Neutrophil (primary cell): ENCODE data around the gene GTF2IRD1.

ENCODE experiments used
- H3K27ac ChIP-seq: fragments of 200-600 bp; sonication (generic); 2 replicates; pipeline ENCODE4 v1.5.1; 2016; ENCODE audit warnings: mild to moderate bottlenecking, moderate library complexity
- H3K27me3 ChIP-seq: fragments of 200-600 bp; sonication (generic); 2 replicates; pipeline ENCODE4 v1.6.0; 2016; ENCODE audit warnings: mild to moderate bottlenecking
- H3K36me3 ChIP-seq: fragments of 200-600 bp; sonication (generic); 2 replicates; pipeline ENCODE4 v1.5.1; 2017
- H3K4me1 ChIP-seq, 2 experiments: fragments of 200-600 bp in 1 of 2; sonication (generic) in 1 of 2; 1 replicate in 1 of 2; 2 replicates in 1 of 2; pipeline versions ENCODE4 v1.5.1 to v1.6.1; 2013 to 2016; ENCODE audit warnings: low read depth in 1 of 2, low read length in 1 of 2, mild to moderate bottlenecking in 1 of 2, moderate library complexity in 1 of 2; ENCODE audit not compliant: control insufficient read depth in 1 of 2, insufficient read depth in 1 of 2
- H3K4me3 ChIP-seq, 2 experiments: fragments of 200-600 bp in 1 of 2; sonication (generic) in 1 of 2; 1 replicate in 1 of 2; 2 replicates in 1 of 2; pipeline ENCODE4 v1.5.1; 2013 to 2016; ENCODE audit warnings: low read depth in 1 of 2, low read length in 1 of 2, mild to moderate bottlenecking in 1 of 2, moderate library complexity in 1 of 2
- H3K9me3 ChIP-seq: fragments of 200-600 bp; sonication (generic); 2 replicates; pipeline ENCODE4 v1.5.1; 2016
- TF ChIP-seq, protein P1 (sequence below): fragments of 200-600 bp; sonication (generic); IDR thresholded peaks from 2 replicates; pipeline ENCODE4 v1.5.1; 2016; ENCODE audit warnings: antibody characterized with exemption

Gene GTF2IRD1

DNA sequence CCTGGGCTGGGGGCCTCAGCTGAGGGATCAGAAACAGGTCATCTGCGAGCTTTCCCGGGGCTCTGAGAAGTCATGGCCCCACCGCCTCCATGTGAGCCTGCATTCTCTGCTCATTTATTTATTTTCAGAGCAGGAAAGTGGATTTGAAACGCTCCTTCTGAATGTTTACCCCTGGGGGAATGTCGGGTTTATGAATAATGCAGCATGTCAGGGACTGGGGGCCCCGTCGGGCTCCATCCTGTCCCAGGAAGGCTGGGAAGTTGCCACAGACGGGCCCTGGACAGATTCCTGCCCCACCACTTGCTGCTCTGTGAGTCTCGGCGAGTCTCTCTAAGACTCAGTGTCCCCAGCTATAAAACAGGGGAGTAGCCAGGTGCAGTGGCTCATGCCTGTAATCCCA, 11.9 kb upstream of the GTF2IRD1 start:
- H3K4me1 ChIP-seq, result no peaks in the 10 kb centered on the region
- no peak overlapping the region for H3K27ac ChIP-seq
- no peaks in the 10 kb centered on the region for H3K36me3 ChIP-seq
- H3K9me3 ChIP-seq, result peaks cover 6% of the 10 kb centered on the region
- TF ChIP-seq, protein P1, sequence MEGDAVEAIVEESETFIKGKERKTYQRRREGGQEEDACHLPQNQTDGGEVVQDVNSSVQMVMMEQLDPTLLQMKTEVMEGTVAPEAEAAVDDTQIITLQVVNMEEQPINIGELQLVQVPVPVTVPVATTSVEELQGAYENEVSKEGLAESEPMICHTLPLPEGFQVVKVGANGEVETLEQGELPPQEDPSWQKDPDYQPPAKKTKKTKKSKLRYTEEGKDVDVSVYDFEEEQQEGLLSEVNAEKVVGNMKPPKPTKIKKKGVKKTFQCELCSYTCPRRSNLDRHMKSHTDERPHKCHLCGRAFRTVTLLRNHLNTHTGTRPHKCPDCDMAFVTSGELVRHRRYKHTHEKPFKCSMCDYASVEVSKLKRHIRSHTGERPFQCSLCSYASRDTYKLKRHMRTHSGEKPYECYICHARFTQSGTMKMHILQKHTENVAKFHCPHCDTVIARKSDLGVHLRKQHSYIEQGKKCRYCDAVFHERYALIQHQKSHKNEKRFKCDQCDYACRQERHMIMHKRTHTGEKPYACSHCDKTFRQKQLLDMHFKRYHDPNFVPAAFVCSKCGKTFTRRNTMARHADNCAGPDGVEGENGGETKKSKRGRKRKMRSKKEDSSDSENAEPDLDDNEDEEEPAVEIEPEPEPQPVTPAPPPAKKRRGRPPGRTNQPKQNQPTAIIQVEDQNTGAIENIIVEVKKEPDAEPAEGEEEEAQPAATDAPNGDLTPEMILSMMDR, result no peak
- H3K4me3 ChIP-seq, result no peak overlapping the region
- H3K27me3 ChIP-seq, result peaks cover 6% of the 10 kb centered on the region

DNA sequence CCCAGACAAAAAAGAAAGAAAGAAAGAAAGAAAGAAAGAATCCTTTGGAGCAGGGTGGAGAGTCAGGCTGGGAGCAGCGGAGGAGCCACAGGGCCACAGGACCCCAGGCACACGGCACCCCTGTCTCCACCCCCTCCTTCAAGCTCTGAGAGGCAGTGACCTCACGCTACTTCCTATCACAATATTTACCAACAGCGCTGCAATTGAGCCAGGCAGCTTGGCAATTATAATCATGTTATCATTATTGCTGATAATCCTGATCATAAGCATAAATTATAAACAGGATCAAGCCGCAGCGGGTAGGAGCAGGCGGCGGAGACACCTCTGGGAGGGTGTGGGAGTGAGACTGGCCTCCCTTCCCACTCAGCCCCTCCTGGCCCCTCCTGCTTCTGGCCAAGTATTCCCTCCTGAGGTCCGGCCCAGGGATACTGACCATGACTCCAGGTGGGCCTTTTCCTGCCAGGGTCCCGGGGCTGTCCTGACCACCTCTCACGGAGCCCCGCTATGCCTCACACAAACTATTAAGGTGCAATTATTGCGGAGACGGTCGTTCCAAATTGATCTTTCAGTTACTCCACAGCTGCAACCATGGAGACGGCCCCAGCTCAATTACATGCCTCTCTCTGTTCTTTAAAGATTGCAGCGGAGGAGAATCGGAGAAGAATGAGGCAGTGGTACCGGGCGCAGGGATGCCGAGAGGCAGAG, 10.0 kb upstream of the GTF2IRD1 start:
- Histone ChIP-seq H3K4me3 (no peak overlapping the region), H3K27me3 (peaks cover 6% of the 10 kb centered on the region), H3K9me3 (peaks cover 1% of the 10 kb centered on the region), H3K36me3 (no peaks in the 10 kb centered on the region), H3K4me1 (no peaks in the 10 kb centered on the region), H3K27ac (no peak overlapping the region)
- TF ChIP-seq, protein P1, result no peak

DNA sequence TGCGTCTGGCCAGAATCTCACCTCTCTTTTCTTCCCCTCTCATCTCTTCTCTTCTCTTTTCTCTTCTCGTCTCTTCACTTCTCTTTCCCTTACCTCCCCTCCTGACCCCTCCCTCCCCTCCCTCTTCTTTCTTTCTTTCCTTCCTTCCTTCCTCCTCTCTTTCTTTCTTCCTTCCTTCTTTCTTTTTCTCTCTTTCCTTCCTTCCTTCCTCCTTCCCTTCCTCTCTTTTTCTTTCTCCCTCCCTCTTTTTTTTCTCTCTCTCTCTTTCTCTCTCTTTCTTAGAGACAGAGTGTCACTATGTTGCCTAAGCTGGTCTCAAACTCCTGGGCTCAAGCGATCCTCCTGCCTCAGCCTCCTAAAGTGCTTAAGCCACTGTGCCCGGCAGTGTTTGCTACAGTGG, 4.6 kb upstream of the GTF2IRD1 start:
- H3K27ac ChIP-seq, result no peak overlapping the region
- H3K27me3 ChIP-seq, result peaks cover 37% of the 10 kb centered on the region
- peaks cover 0 to 6% of the 10 kb centered on the region in 2 experiments for H3K4me1 ChIP-seq
- no peak overlapping the region for H3K4me3 ChIP-seq
- TF ChIP-seq, protein P1, result no peak
- H3K9me3 ChIP-seq, result no peaks in the 10 kb centered on the region
- H3K36me3 ChIP-seq, result no peaks in the 10 kb centered on the region

DNA sequence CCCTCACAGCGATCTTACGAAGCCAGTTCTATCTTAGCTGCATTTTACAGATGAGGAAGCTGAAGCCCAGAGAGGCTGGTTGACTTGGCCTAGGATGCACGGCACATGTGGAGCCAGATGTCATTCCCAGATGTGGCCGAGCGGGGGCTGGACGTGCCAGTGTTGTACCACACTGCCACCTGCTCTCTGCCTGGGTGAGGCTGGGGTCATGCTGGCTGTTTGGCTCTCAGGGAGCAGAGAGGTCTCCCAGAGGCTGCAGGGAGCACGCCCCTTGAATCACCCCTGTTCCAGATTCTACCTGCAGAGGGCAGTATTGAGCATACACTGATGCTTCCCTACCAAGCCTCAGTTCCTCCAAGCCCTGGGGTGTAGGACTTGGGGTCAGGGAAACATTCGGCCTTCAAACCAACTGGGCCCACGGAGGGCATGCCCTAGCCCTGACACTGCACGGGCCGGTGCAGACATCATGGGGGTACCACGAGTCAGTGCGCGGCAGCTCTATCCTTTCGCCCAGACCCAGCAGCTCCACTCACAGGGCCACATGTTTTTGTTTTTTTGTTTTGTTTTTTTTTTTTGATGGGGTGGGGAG, 3.8 kb upstream of the GTF2IRD1 start:
- H3K4me3 ChIP-seq, result no peak overlapping the region
- H3K27me3 ChIP-seq, result peaks cover 44% of the 10 kb centered on the region
- peaks cover 0 to 9% of the 10 kb centered on the region in 2 experiments for H3K4me1 ChIP-seq
- H3K27ac ChIP-seq, result no peak overlapping the region
- no peaks in the 10 kb centered on the region for H3K9me3 ChIP-seq
- H3K36me3 ChIP-seq, result no peaks in the 10 kb centered on the region
- TF ChIP-seq, protein P1, result peak; percentile 77

DNA sequence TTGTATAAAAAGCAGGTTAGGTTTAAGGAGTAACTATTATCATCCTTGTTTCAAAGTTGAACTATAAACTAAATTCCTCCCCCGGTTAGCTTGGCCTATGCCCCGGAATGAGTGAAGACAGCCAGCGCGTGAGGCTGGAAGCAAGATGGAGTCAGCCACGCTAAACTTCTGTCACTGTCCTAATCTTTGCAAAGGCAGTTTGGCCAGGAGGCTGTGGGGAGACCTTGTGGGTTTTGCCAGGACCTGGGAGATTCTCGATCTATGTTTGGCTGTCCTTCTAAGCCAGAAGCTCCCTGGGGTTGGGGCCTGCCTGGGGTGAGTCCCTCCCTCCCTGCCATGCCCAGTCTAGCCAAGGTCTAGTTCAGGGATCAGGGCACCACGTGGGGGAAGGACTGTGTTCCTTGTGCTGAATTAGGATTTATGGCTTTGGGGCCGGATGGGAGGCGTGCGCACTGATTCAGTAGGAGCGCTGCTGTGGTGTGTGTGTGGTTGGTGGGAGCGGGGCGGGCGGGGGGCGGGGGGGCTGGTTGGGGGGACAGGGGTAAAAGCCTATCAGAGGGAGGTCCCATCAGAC, 871 bp upstream of the GTF2IRD1 start:
- Histone ChIP-seq H3K36me3 (no peaks in the 10 kb centered on the region), H3K27me3 (peaks cover 67% of the 10 kb centered on the region), H3K9me3 (no peaks in the 10 kb centered on the region), H3K4me1 (peaks cover 0 to 9% of the 10 kb centered on the region in 2 experiments), H3K4me3 (no peak overlapping the region), H3K27ac (no peak overlapping the region)
- TF ChIP-seq, protein P1, result no peak
